CD4-positive, alpha-beta T cell treated with Interleukin-12 subunit alpha and Interleukin-12 subunit beta, for 1 hour (primary cell): Measurements from ENCODE around the gene SDK1.

Experiments
- DNase-seq: peaks from one replicate; pipeline ENCODE4 v3.0.0-alpha.2; 2020

Gene SDK1

DNA sequence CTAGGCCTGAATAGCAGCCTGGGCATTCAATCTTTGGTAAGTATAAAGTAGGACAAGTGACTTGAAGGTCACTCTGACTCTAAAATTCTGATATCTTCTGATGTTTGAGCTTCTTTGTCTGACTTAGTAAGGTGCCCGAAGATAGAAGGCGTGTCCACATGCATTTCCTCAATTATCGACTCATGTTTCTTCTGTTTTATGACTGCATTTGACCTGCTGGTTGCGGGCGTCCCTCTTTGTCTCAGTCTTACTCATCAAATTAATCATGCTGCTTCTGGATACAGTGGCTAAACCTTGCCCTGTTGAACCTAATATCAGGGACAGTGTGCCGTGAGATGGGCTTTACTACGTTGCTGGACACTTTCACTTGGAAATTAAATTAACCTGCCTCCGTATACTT is 534.1 kb downstream of the SDK1 start:
- no peak for DNase-seq

DNA sequence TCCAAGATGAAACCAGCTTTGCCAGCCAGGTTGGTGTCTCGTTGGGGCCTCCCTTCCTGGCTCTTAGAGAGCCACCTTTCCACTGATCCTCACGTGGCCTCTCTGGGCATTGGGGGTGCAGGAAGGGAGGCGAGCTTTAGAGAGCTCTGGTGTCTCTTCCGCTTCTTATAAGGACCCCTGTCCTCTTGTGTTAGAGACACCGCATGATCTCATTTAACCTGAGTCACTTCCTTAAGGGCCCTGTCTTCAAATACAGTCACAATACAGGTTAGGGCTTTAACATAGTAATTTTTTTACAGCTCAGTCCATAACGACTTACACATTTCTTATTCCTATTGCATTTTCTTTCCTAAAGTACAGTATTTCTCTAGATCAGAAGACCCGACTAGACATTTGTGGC is 535.8 kb downstream of the SDK1 start:
- no peak for DNase-seq

- DNase-seq: no peak
Observed at GRCh38 chr7:3844540-3845151, 543.6 kb downstream of the SDK1 start.

DNA sequence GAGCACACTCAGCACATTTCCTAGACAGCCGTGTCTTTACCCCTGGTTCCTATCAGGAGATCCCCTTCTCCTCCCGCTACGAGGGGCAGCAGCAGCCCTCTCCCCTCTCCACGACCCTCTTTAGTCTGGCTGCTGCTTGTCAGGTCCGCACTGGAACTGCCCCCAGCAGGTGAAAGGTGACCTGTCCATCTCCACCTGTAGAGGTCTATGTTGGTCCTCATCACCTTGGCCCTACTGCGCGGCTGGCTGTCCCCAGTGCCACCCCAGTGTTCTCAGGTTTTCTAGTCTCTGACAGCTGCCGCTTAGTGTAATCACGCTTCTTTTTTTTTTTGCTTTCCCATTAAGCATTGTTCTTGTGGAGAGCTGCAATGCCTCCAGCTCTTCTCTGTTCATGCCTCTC is 545.7 kb downstream of the SDK1 start:
- DNase-seq: no peak

DNA sequence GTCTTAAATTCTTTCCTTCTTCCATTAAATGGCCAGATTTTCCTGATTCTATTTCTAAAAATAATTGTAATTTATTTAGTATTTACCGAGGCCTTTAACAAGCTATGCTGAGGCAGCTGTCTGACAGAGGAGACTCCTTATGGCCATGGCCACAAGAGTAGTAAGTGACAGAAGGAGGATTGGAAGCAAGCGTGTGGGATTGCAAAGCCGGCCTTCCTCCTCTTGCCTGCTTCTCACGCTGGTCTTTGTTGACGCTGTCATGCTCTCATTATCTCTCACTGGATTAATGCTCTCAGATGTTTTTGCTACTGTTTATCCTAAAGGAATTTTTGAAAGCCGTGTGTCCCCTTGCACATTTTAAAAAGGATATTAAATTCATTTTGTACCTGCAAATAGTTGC is 546.3 kb downstream of the SDK1 start:
- no peak for DNase-seq

- DNase-seq: no peak
Observed at GRCh38 chr7:3859431-3859830, 558.4 kb downstream of the SDK1 start.

DNA sequence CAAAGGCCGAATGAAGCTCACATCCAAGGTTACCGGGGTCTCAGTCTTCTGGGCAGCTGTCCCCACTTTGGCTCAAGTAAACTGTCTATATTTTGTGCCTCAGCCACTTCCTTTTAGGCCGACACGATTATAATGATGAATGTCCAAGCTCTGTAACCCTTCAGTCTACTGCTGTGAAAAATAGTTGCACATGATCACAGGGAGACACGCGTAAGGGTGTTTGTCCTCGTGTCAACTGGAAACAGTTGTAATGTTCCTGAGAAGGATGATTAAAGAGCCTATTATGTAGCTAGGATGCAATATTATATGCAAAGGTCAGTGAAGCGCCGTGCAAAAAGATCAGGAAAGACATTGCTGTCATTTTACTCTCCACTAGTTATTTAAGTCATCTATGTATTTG is 559.9 kb downstream of the SDK1 start:
- no peak for DNase-seq

GRCh38 chr7:3861386-3861785 is 560.3 kb downstream of the SDK1 start:
- DNase-seq: no peak

DNA sequence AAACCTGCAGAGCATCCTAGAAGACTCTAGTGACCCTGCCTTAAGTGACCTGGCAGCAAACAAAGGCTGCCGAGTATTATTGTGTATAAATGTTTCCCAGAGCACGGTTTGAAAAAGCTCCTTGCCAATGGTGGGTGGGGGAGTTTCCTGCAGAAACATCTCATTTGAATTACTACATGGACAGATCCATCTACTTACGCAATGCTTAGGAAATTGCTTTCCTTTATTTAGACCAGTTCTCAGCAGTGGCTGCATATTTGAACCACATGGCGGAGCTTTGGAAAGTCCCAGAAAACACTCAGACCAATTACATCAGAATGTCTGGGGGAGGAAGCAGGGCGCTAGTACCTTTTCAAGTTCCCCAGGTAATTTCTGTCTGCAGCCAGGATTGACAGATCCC is 560.9 kb downstream of the SDK1 start:
- no peak for DNase-seq

- DNase-seq: no peak
Observed at GRCh38 chr7:3862774-3863173, 561.7 kb downstream of the SDK1 start.

- DNase-seq: no peak
Observed at GRCh38 chr7:3866277-3866676, 565.2 kb downstream of the SDK1 start.

DNA sequence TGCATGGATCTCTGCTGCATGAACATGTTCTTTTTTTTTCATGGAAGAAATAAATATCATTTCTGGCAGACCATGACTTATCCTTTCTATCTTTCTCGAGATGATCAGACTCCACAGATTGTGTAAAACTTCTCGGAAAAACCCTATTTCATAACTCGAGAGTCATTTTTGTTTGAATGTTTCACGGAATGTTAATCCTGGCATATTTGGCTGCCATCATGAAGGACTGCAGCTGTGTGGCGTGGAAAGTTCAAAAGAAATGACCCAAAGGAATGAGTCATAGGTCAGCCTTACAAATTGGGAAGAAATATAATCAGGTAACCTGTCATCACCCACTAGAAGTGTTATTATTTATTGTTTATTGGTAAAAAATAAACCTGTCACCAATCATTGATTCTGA is 566.8 kb downstream of the SDK1 start:
- DNase-seq: no peak

DNA sequence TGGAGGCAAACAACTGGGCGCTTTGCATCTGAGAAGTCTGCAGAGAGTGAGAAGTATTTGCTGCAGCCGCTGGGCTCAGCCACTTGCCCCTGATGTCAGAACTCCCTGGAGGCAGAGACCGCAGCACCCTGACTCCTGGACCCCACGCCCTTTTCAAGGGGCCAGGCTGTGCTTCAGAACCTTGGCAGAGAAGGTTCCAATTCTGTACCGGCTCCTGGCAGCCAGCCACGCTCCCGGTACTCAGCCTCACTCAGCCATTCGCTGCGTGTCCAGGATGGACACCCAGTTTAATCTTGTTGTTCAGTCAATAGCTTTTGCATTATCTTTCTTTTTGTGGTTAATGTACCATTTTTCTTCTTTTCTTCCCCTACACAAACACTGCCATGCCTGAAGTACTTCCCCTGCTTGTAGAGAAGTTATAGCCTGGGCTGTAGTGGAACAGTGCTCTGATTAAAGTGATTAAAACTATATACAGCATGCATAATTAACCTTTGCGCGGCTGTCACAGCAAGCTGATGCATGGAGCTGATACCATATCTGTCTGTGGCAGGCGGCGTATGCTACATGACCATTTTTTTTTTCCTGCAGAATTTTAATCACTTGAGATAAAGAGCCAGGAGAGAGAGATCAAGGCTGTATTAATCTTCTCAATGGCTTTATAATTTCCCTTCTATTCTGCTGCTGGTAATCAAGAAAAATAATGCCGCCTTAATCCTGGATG is 578.5 kb downstream of the SDK1 start:
- DNase-seq: no peak

- no peak for DNase-seq
Observed at GRCh38 chr7:3880228-3880987, 579.4 kb downstream of the SDK1 start.

- no peak for DNase-seq
Observed at GRCh38 chr7:3882782-3883181, 581.7 kb downstream of the SDK1 start.

DNA sequence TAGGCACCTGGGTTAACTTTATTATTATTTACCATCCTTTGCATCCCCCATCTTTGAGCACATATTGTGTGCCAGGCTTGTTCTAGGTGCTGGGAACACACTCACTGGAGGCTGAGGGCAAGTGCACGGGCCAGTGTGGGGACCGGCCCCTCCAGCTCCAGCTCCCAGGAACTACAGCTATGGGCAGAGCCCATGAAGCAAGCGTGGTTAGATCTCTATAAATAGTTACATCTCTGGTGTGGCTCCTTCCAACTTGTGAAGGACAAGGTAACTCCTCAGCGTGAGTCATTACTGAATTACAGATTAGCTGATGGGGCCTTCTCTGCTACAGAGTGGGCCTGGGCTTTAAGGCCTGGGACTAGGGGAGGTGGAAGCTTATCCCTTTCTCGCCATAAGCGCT is 583.5 kb downstream of the SDK1 start:
- DNase-seq: no peak

DNA sequence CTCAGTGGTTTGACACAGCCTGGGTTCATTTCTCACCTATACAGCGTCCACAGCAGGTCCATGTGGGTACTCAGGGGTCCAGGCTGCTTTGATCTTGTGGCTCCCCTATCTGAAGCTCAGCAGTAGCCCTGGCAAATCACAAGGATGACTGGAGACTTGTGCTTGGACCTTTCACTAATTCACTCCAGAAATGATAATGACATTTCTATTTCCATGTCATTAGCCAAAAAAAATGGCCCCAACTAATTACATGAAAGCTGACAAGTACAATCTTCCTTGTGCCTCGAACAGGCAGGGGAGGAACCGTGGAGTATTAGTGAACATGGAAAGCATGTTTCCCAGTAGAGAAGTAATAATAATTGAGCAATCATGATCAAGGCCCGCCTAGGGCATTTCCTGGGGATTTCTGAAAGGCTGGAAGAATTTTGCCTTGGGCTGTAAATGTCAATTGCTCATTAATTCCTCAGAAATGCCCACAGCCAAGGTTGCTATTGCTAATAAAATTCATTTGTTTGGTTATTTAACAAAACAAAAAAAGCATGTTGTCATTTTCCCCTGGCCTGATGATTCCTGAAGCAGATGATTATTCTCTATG is 586.1 kb downstream of the SDK1 start:
- no peak for DNase-seq

DNA sequence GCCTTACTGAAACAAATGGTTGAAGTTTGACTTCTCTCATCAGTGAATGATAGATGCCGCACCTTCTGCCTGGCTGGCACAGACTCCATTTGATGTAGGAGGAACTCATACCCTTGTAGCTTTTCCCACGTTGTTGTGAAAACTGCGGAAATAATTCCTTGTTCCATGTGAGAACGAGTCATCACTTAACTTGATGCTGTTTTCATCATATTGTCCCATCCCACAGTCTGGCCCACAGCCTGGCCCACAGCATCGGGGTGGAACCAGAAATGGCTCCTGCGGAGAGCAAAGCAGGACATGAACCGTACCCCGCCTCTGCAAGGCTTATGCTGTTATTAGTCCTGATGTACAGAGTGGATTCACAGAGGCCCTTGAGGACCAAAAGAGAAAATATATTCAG is 587.0 kb downstream of the SDK1 start:
- no peak for DNase-seq

DNA sequence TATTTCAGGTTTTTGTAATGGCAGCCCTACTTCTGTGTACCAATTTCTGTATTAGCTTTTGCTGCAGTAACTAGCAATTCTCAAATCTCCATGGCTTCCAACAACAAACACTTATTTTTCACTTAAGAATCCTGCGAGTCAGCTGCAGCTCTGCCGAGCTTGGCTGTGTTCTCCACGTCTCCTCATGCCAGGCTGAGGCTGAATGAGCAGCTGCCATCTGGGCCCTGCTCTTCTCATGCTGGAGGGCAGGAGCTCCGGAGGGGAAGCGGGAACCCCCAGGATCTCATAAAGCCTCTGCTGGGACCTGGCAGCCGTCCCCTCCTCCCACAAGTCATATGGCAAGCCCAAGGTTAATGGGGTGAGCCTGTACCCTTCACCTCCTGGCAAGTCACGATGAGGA is 591.1 kb downstream of the SDK1 start:
- no peak for DNase-seq

DNA sequence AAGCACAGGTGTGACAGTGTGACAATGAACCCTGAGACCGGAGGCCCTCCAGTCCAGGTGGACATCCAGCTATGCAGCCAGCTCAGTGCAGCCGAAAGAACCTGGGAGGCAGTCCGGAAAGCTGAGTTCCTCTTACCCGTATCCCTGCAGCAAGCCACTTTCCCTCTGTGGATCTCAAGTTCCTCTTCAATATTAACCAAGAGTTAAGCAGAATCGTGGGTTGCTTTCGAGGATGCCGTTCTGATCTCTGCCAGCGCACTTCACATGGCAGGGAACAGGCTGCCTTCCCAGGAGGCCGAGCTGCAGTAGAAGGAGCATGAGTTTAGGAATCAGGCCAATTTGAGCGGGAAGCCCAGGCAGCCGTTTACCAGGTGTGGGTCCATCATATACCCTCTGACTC is 591.6 kb downstream of the SDK1 start:
- no peak for DNase-seq

GRCh38 chr7:3893151-3893788 is 592.2 kb downstream of the SDK1 start:
- no peak for DNase-seq

- DNase-seq: no peak
Observed at GRCh38 chr7:3893789-3894153, 592.7 kb downstream of the SDK1 start.

GRCh38 chr7:3895341-3896116 is 594.5 kb downstream of the SDK1 start:
- DNase-seq: no peak
